A549 treated with AZD9567 at 1 μM for 4 hours (cell line): ENCODE data around the gene CCDC174. TPM values are rescaled to one million over a fixed set of nuclear protein-coding genes. Genes with fewer than 3 reads are reported as not detected.

ENCODE experiments used
- total RNA-seq: library from RNA; stranded (reverse); fragments of 200-300 nt; extraction: Qiagen RNA extraction; gene quantifications from 5 replicates; pipeline ENCODE4 v1.2.3, GENCODE V29; 2022; ENCODE audit not compliant: insufficient read depth

Gene CCDC174
- total RNA-seq: 10.8 to 15.2 TPM (median 12.8 TPM) in 5 replicates

DNA sequence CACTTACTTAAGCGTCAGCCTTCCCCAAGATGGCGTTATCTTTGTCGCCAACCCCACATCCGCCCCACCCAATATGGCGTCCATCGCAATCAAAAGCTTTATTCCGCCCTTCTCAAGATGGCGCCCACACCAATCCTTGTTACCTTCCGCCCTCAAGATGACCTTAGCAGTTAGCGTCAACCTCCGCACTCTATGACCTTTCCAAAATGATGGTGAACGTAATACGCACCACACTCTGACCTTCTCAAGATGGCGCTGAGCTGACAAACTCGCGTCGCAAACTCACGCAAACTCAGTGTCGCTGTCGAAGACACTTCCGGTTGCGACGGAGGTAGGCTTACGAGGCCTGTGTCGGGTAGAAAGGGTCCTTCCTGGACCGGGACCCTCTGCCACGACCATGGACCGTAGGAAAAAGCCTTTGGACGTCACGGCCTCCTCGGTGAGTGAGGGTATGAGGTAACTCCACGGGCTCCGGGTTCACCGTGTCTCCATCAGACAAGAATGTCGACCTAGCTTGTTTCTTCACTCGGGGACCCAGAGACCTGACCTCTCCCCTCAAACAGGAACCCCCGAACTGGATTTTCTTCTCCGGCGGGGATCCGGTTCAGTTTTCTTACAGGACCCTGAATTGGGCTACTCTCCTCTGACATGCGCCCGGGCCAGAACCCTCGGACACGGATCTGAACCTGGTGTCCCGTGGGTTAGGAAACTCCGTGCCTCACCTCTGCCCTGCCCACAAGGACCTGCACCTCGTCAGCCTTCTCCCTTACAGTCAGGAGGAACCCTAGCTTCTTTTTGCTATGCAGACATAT is at the start of gene CCDC174:
TSS of gene CCDC174 (plus strand) at position 323 of the 812 bp plus-strand sequence. CDS start at position 398, 75 bp downstream.

DNA sequence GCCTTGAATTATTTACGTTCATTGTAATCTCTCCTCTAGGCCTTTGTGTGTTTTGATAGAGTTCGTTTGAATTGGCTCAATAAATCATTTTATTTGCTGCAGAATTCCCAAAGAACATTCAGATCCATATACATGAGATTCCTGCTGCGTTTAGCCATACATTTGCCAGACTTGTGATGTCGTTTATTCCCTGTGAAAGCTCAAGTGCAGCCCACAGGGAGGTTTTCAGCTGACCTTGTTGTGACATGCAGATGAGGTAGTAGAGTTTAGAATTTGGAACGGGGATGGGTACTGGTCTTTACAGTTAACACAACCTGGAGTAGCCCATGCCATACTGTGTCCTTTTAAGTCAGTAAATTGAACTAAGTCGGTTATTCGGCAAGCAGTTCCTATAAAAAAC is 23.3 kb downstream of the CCDC174 start, which contains the start of gene C3orf20:
TSS of gene C3orf20 (plus strand) at position 301 of the 400 bp plus-strand sequence. CDS start 7,573 bp downstream, outside the sequence.

Other genes starting within 250 kb of the CCDC174 start
- 75.8 to 90.1 TPM (median 81.5 TPM) in 5 replicates for gene SLC6A6, start 249.2 kb upstream of the CCDC174 start, total RNA-seq
- gene GRIP2, start 111.4 kb upstream of the CCDC174 start, total RNA-seq: 1.1 to 1.6 TPM (median 1.3 TPM) in 5 replicates
- gene C3orf20, start 23.4 kb downstream of the CCDC174 start, total RNA-seq: 0.03 to 0.09 TPM (median 0.07 TPM) in 3 of 5 replicates, not detected in the others
- gene FGD5, start 167.2 kb downstream of the CCDC174 start, total RNA-seq: 0.05 to 0.06 TPM in 2 of 5 replicates, not detected in the others